ENCODE measurements around the gene NEURL3.
"Not testable (repeated sequence)": the region's sequence is repeated elsewhere in the genome, so short reads cannot be mapped to it uniquely, and the experiment has no call there.

NEURL3 gene

DNA sequence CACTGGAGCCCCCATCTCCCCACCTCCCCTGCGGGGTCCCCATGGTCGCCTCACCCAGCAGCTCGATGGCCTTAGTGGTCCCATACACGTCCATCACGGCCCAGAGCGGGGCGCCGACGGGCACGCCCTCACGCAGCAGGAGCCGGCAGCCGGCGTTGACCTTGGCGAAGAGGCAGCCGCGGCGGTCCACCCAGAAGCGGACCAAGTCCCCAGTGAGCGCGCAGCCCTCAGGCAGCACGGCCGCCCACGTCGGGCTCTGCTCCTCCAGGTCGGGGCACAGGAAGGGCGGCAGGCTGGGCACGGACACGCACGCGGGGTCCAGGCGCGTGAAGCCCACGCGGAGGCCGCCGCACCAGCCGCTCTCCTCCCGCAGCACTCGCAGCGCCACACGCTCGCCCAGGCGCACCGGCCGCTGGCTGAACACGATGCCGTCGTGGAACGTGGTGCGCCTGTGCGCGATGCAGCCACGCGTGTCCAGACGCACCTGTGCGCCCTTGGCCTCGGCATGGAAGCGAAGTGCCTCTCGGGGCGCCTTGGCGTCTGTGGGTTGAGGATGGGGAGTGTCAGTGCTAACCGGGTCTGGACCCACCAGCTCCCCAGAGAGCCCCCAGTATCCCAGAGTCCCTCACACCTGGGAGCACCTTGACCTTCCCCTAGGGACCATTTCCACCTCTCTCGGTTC lies 4.6 kb downstream of the NEURL3 start:
- no peak for ATAC-seq
- TF ChIP-seq, protein P1, sequence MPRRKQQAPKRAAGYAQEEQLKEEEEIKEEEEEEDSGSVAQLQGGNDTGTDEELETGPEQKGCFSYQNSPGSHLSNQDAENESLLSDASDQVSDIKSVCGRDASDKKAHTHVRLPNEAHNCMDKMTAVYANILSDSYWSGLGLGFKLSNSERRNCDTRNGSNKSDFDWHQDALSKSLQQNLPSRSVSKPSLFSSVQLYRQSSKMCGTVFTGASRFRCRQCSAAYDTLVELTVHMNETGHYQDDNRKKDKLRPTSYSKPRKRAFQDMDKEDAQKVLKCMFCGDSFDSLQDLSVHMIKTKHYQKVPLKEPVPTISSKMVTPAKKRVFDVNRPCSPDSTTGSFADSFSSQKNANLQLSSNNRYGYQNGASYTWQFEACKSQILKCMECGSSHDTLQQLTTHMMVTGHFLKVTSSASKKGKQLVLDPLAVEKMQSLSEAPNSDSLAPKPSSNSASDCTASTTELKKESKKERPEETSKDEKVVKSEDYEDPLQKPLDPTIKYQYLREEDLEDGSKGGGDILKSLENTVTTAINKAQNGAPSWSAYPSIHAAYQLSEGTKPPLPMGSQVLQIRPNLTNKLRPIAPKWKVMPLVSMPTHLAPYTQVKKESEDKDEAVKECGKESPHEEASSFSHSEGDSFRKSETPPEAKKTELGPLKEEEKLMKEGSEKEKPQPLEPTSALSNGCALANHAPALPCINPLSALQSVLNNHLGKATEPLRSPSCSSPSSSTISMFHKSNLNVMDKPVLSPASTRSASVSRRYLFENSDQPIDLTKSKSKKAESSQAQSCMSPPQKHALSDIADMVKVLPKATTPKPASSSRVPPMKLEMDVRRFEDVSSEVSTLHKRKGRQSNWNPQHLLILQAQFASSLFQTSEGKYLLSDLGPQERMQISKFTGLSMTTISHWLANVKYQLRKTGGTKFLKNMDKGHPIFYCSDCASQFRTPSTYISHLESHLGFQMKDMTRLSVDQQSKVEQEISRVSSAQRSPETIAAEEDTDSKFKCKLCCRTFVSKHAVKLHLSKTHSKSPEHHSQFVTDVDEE (CRISPR knock-in tag; IDR thresholded peaks at IDR 0.05) = no peak
- TF ChIP-seq, protein P2, sequence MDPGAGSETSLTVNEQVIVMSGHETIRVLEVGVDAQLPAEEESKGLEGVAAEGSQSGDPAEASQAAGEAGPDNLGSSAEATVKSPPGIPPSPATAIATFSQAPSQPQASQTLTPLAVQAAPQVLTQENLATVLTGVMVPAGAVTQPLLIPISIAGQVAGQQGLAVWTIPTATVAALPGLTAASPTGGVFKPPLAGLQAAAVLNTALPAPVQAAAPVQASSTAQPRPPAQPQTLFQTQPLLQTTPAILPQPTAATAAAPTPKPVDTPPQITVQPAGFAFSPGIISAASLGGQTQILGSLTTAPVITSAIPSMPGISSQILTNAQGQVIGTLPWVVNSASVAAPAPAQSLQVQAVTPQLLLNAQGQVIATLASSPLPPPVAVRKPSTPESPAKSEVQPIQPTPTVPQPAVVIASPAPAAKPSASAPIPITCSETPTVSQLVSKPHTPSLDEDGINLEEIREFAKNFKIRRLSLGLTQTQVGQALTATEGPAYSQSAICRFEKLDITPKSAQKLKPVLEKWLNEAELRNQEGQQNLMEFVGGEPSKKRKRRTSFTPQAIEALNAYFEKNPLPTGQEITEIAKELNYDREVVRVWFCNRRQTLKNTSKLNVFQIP (CRISPR knock-in tag; IDR thresholded peaks at IDR 0.05; ENCODE audit: borderline replicate concordance, low read depth) = no peak
- TF ChIP-seq ARNTL (CRISPR knock-in tag; IDR thresholded peaks at IDR 0.05; ENCODE audit: borderline replicate concordance, low read depth) (no peak), ZC3H10 (CRISPR knock-in tag; IDR thresholded peaks at IDR 0.05) (no peak), ESRRG (CRISPR knock-in tag; IDR thresholded peaks at IDR 0.05) (no peak), ZNF8 (CRISPR knock-in tag; IDR thresholded peaks at IDR 0.05) (no peak), ZFP3 (CRISPR knock-in tag; IDR thresholded peaks at IDR 0.05) (no peak), BACH2 (CRISPR knock-in tag; IDR thresholded peaks at IDR 0.05; ENCODE audit: borderline replicate concordance) (no peak), TCF4 (CRISPR knock-in tag; IDR thresholded peaks at IDR 0.05; ENCODE audit: borderline replicate concordance) (no peak), ZFP30 (CRISPR knock-in tag; IDR thresholded peaks at IDR 0.05) (no peak), GLIS3 (CRISPR knock-in tag; IDR thresholded peaks at IDR 0.05) (no peak), ZNF565 (CRISPR knock-in tag; conservative IDR thresholded peaks at IDR 0.05; ENCODE audit: low read depth) (no peak), ISL1 (CRISPR knock-in tag; IDR thresholded peaks at IDR 0.05) (no peak), ZNF70 (CRISPR knock-in tag; IDR thresholded peaks at IDR 0.05) (no peak)
- TF ChIP-seq, protein P3, sequence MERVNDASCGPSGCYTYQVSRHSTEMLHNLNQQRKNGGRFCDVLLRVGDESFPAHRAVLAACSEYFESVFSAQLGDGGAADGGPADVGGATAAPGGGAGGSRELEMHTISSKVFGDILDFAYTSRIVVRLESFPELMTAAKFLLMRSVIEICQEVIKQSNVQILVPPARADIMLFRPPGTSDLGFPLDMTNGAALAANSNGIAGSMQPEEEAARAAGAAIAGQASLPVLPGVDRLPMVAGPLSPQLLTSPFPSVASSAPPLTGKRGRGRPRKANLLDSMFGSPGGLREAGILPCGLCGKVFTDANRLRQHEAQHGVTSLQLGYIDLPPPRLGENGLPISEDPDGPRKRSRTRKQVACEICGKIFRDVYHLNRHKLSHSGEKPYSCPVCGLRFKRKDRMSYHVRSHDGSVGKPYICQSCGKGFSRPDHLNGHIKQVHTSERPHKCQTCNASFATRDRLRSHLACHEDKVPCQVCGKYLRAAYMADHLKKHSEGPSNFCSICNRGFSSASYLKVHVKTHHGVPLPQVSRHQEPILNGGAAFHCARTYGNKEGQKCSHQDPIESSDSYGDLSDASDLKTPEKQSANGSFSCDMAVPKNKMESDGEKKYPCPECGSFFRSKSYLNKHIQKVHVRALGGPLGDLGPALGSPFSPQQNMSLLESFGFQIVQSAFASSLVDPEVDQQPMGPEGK (CRISPR knock-in tag; IDR thresholded peaks at IDR 0.05; ENCODE audit: borderline replicate concordance) = no peak

DNA sequence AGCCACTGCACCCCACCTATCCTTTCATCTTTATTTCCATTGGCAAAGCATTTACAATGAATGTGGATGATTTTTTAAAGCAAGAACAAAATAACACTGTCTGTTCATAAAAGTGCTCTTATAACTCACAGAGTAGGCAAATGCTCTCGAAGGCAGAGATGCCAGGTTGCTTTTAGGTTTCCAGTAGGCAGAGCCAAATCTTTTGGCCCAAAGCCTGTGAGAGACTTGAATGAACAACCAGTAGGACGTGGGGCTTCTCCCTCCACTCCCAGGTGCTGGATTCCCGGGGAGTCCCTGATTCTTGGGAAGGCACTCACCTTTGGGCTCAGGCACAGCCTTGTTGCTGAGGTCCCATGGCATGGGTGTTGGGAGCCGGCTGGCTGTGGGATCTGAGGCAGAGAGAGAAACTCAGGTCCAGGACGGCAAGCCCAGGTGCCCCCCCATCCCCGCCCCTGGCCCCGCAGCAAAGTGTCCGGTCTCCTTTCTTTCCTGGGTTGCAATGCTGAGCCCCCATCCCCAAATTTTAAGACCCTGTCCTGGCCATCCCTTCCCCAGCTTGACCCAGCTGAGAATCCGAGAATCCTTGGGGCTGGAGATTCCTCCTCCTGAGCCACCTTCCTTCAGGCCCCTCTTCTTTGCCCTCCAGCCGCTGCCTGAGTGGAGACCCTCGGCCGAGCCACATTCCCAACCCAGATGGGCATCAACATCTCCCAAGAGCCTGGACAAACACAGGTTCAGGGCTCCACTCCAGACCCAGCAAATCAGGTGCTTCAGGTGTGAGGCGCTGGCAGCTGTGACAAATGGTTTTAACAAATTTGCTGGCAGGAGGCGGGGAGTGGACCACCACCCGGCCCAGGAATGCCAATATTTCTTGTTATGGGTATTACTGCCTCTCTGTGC lies 5.8 kb downstream of the NEURL3 start:
- no peak for ATAC-seq
- TF ChIP-seq TCF4 (CRISPR knock-in tag; IDR thresholded peaks at IDR 0.05; ENCODE audit: borderline replicate concordance) (no peak), ZNF565 (CRISPR knock-in tag; conservative IDR thresholded peaks at IDR 0.05; ENCODE audit: low read depth) (no peak), OSR1 (CRISPR knock-in tag; IDR thresholded peaks at IDR 0.05) (no peak), ZC3H10 (CRISPR knock-in tag; IDR thresholded peaks at IDR 0.05) (no peak), SNAI2 (CRISPR knock-in tag; IDR thresholded peaks at IDR 0.05) (no peak), BACH2 (CRISPR knock-in tag; IDR thresholded peaks at IDR 0.05; ENCODE audit: borderline replicate concordance) (no peak), ARNTL (CRISPR knock-in tag; IDR thresholded peaks at IDR 0.05; ENCODE audit: borderline replicate concordance, low read depth) (no peak), ZFP30 (CRISPR knock-in tag; IDR thresholded peaks at IDR 0.05) (no peak), ZNF8 (CRISPR knock-in tag; IDR thresholded peaks at IDR 0.05) (no peak), ISL1 (CRISPR knock-in tag; IDR thresholded peaks at IDR 0.05) (no peak), RARB (CRISPR knock-in tag; IDR thresholded peaks at IDR 0.05) (no peak), ESRRG (CRISPR knock-in tag; IDR thresholded peaks at IDR 0.05) (no peak)
- TF ChIP-seq, protein P3 (CRISPR knock-in tag; IDR thresholded peaks at IDR 0.05; ENCODE audit: borderline replicate concordance) = no peak
- TF ChIP-seq, protein P2 (CRISPR knock-in tag; IDR thresholded peaks at IDR 0.05; ENCODE audit: borderline replicate concordance, low read depth) = no peak
- TF ChIP-seq, protein P4, sequence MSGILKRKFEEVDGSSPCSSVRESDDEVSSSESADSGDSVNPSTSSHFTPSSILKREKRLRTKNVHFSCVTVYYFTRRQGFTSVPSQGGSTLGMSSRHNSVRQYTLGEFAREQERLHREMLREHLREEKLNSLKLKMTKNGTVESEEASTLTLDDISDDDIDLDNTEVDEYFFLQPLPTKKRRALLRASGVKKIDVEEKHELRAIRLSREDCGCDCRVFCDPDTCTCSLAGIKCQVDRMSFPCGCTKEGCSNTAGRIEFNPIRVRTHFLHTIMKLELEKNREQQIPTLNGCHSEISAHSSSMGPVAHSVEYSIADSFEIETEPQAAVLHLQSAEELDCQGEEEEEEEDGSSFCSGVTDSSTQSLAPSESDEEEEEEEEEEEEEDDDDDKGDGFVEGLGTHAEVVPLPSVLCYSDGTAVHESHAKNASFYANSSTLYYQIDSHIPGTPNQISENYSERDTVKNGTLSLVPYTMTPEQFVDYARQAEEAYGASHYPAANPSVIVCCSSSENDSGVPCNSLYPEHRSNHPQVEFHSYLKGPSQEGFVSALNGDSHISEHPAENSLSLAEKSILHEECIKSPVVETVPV (CRISPR knock-in tag; IDR thresholded peaks at IDR 0.05) = no peak
- TF ChIP-seq, protein P1 (CRISPR knock-in tag; IDR thresholded peaks at IDR 0.05) = no peak

DNA sequence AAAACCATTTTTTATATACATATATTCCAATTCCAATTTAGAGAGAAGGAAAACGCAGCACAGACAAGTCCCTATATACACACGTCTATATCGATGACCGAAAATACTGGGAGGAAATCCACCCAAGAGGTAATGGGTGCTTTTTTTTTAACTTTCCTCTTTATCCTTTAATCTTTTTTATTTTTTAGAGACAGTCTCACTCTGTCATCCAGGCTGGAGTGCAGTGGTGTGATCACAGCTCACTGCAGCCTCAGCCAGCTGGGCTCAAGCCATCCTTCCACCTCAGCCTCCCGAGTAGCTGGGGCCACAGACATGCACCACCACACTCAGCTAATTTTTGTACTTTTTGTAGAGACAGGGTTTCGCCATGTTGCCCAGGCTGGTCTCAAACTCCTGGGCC lies 6.5 kb downstream of the NEURL3 start:
- not testable (repeated sequence) for ATAC-seq

Measured in SK-N-SH treated with all-trans-retinoic acid at 6 μM for 48 hours (cell line).